ENCODE data around the gene RBM19.
"Not testable (repeated sequence)": the region's sequence is repeated elsewhere in the genome, so short reads cannot be mapped to it uniquely, and the experiment has no call there.

RBM19 gene

GRCh38 chr12:113833422-113833821 lies 132.7 kb downstream of the RBM19 start:
- no peak for DNase-seq (ENCODE audit: low spot score)

DNA sequence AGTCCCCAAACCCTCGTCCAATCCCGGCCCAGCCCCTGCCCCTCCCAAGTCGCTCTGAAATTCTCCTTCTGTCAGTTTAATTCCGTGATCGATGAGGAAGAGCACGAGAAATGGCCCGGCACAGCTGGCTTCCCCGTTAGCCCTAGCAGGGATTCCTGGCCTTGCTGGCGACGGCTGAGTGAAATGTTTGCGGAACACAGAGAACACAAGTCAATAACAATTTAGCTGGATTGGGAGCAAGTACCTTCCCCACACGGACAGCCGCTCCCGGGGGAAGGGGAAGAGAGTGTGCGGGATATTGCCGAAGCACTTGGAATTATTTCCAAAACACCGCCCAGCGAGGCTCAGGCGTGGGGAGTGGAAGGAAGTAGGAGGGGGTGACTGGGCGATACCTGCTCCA lies 134.6 kb downstream of the RBM19 start:
- DNase-seq (ENCODE audit: low spot score), result no peak

GRCh38 chr12:113831016-113831415 lies 135.1 kb downstream of the RBM19 start:
- no peak for DNase-seq (ENCODE audit: low spot score)

- DNase-seq (ENCODE audit: low spot score), result no peak
These were observed 136.9 kb downstream of the RBM19 start for GRCh38 chr12:113829212-113829611.

DNA sequence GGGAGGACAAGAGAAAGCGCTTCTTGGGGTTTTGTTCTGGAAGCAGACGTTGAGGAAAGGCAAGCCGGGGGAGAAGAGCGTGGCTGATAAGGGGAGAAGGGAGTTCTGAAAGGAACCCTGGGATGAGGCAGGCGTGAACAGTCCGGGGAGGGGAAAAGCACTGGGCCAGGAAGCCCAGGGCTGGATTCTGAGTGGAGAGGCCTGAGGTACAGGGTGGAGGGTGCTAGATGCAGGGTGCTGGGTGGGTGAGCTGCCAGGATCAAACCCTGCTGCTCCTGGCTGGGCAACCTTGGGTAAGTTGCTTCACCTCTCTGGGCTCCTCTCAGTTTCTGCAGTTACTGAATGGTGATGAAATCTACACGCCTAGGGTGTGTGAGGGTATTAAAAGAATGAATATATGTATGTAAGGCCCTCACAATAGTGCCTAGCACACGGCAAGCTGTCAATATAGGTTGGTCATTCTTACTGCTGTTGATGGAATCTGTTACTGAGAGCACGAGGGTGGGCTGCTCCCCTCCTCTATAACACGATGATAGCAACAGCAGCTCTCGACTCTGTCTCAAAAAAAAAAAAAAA lies 138.5 kb downstream of the RBM19 start:
- DNase-seq (ENCODE audit: low spot score), result no peak

DNA sequence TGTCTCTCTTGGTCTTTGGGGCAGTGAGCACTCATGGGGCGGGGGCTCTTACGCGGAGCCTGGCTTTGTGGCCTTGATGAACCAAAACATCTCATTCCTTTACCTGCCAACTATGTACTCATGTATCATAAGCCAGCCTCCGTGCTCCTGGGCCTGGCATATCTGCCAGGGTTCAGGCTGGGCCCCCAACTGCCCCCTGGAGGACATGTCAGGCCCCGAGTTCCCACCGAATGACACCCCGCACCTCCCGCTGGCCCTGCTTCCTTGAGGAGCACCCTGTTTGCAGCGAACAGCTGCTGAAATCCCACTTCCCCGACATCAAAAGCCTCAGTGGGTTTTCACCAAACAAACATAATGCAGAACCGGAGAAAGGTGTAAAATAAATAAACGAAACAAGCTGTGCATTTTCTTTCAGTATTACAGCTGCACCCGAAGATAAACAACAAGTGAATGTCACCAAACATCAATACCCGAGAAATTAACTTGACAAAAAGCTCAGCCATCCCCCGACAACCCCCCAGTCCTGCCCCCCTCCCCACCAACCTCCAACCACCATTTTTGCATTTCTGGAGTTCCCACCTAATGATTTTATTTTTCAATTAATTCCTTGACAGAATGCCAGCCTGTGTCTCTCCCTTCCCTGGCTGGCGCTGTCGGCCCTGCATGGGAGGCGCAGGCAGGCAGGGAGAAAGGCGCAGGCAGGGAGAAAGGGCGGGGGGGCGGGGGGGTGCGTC lies 139.2 kb downstream of the RBM19 start:
- DNase-seq (ENCODE audit: low spot score), result no peak

- DNase-seq (ENCODE audit: low spot score), result no peak
These were observed 140.4 kb downstream of the RBM19 start for GRCh38 chr12:113825705-113826104.

- no peak for DNase-seq (ENCODE audit: low spot score)
These were observed 142.3 kb downstream of the RBM19 start for GRCh38 chr12:113823816-113824215.

GRCh38 chr12:113823016-113823415 lies 143.1 kb downstream of the RBM19 start:
- DNase-seq (ENCODE audit: low spot score), result no peak

DNA sequence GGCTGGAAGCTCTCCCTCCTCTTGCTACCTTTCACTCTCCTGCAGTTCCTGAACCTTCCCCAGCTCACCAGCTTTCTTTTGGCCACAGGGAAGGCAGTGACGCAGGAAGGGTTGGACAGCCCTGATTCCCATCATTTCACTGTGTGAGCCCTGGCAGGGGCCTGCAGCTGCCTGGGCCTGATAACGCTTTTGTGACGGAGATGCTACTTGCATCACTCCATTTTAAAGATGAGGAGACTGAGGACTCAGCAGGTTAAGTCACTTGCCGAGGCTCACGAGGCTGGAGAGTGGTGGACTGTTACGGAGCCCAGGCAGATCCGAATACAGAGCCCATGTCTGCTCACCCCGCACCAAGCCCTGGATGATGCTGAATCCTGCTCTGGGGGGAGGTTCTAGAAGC lies 145.3 kb downstream of the RBM19 start:
- no peak for DNase-seq (ENCODE audit: low spot score)

- no peak for DNase-seq (ENCODE audit: low spot score)
These were observed 145.8 kb downstream of the RBM19 start for GRCh38 chr12:113820309-113820708.

DNA sequence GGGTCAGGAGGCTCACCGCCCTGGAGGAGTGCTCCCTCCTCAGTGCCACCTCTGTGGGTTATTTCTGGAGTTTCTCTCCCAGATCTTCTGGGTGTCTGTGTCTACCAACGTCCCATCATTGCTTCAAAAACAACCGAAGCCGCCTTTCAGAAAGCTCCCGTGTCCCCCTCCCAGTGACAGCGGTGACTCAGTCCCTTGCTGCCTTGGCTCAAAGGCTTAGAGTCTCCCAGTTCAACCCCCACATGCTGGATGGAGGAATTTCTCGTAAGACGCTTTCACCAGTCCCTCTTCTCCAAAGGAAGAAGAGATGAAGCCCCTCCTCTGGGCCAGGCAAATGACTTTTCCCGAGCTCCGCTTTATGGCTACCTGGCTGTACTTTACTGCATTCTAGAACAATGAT lies 146.6 kb downstream of the RBM19 start:
- no peak for DNase-seq (ENCODE audit: low spot score)

GRCh38 chr12:113818833-113819232 lies 147.3 kb downstream of the RBM19 start:
- no peak for DNase-seq (ENCODE audit: low spot score)

DNA sequence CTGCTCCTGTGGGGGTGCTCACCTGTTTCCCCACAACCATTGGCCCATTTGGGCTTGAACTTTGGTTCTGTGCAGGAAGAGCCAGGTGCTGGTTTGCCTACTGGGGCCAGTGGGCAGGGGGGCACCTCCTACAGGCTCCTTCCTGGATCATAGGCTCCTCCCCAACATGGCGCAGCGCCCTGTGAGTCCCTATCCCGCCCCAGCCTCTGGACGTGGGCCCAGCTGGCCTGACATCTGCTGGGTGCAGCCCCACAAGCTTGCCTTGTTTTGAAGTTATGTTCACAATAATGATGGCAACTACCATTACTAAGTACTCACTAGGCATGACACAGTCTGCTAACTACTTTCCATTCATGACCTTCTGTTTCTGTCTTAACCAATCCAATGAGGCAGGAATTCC lies 147.8 kb downstream of the RBM19 start:
- DNase-seq (ENCODE audit: low spot score), result no peak

DNA sequence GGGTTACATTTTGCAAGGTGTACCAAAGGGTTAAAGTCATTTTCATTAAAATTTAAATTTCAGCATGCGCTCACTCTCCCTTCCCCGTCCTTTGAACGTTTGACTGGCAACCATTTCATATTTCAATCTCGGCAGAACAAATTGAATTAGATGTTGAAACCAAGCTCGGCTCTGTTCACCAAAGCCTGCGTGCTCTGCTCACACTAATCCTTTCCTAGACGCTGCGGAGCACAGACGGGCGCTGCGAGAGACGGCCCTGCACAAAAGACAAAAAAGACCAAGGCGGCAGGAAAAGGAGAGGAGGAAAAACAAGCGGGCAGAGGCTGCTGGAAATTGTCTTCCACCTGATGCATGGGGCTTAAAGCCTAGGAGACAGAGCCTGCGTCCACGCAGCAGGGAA lies 149.3 kb downstream of the RBM19 start:
- DNase-seq (ENCODE audit: low spot score), result no peak

DNA sequence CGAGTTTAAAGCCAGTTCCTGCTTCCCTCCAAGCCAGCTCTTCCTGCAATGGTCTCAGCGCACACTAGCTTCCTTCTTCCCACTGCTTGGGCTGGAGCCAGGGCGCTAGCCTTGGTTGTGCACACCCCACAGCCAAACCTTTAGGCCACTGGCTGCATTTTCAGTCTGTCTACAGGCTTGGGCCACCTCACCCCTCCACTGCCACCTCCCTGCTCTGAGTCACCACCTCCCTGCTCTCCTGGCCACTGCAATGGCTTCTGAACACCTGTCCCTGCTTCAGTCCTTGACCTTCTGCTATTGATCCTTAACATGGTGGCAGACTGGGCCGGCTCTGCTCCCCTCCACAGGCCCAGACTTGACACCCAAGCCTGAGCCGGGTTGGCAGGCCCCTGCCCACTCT lies 151.1 kb downstream of the RBM19 start:
- DNase-seq (ENCODE audit: low spot score), result no peak

DNA sequence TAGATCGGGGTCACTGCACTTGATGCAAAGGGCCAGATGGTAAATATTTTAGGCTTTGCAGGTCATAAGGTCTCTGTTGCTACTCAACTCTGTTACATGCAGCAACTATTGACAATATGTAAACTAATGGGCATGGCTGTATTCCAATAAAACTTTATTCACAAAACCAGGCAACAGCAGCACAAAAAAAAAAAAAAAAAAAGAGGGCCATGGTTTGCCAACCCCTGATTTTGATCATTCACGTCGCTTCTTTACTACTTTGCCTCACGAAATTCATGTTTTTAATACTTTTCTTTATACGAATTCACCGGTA lies 152.9 kb downstream of the RBM19 start:
- no peak for DNase-seq (ENCODE audit: low spot score)

DNA sequence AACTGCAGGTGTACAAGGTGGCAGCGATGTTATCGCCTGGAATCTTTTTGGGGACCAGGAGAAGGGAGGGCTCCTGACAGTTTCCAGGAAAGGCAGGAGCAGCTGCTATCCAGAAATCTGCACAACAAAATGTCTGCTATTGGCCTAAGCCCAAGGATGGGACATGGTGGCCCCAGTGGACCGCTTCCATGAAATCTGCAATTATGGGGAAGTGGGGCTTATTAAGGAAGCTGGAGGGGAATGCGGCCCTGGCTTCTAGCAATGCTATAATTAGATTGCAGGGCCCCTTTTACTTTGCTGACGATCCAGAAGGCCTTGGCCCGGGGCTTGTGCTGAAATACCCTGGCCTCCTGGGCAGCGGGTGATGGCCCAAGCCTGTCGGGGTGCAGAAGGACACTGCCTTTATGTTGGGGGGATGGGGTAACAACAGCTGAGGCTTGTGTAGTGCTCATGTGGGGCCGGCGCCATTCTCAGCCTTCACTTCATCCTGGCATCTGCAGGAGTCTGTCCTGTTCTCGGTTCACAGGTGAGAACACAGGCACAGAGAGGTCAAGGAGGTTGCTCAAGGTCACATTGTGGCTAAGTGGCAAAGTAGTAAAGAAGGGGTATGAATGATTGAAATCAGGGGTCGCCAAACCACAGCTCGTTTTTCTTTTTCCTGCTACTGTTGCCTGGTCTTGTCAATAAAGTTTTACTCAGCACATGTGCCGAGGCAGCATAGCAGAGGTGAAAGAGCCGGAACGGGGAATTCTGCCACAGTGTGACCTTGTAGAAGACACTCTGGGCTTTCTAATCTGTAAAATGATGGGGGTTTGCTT lies 153.5 kb downstream of the RBM19 start:
- DNase-seq (ENCODE audit: low spot score), result no peak

- not testable (repeated sequence) for DNase-seq (ENCODE audit: low spot score)
These were observed 156.5 kb downstream of the RBM19 start for GRCh38 chr12:113809462-113810220.

DNA sequence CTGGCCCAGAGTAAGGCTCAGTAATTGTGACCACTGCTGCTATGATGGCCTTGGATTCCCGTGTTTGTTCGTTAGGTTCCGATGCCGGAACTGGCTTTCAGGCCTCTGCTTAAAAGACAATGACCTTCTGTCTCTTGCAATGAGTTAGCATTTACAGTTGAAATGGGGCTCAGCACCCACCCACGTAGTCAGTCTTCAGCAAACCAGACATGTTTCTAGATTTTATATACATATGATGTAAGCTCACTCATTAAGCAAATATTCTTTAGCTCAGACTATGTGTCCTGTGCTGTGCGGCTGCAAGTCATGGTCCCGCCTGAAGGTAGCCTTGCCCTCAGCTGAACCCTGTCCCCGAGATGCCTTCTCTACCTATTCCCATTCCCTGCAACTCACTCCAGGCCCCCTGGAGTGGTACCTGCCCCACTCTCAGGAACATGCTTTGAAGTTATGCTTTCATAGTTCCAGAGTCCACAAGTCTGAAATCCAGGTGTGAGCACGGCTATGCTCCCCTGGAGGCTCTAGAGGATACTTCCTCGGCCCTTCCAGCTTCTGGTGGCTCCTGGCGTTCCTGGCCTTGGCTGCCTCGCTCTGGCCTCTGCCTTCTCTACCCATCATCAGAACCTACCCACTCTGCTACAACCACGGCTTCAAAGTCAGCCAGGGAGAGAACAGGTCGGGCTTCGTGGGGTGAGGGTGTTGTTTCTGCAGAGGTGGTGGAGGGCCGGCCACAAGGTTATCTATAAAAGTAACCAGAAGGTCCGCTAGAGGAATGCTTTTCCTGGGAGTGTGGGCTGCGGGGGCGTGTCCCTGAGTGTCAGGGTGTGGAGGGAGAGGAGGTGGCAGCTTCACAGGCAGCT lies 157.8 kb downstream of the RBM19 start:
- no peak for DNase-seq (ENCODE audit: low spot score)

GRCh38 chr12:113805673-113806072 lies 160.5 kb downstream of the RBM19 start:
- DNase-seq (ENCODE audit: low spot score), result no peak
